GM23338 (cell line): ENCODE measurements around the gene SIDT1.

Experiments used
- EZH2 ChIP-seq: fragments of 200-600 bp; sonication (generic); IDR thresholded peaks from one replicate; pipeline ENCODE4 v1.8.0; 2017; ENCODE audit warnings: antibody characterized with exemption, mild to moderate bottlenecking, low read depth; ENCODE audit not compliant: unreplicated experiment
- EZH2phosphoT487 ChIP-seq: fragments of 200-600 bp; sonication (generic); IDR thresholded peaks from one replicate; pipeline ENCODE4 v1.8.1; 2018; ENCODE audit warnings: antibody characterized with exemption; ENCODE audit not compliant: unreplicated experiment
- JUNB ChIP-seq: IDR thresholded peaks from one replicate; pipeline ENCODE4 v1.6.1; 2016; ENCODE audit warnings: antibody characterized with exemption; ENCODE audit not compliant: unreplicated experiment
- POLR2AphosphoS5 ChIP-seq: IDR thresholded peaks from 2 replicates; pipeline ENCODE4 v1.6.1; 2016; ENCODE audit warnings: antibody characterized with exemption, low read depth
- STAT1 ChIP-seq: IDR thresholded peaks from one replicate; pipeline ENCODE4 v1.6.1; 2016; ENCODE audit warnings: antibody characterized with exemption; ENCODE audit not compliant: unreplicated experiment
- ZNF114 ChIP-seq: fragments of 250-450 bp; sonication (Bioruptor Pico); IDR thresholded peaks from 2 replicates; pipeline ENCODE4 v1.5.0; 2020; ENCODE audit warnings: mild to moderate bottlenecking, moderate library complexity
- TF ChIP-seq, protein P1 (sequence below), 2 experiments: fragments of 200-600 bp in 1 of 2; sonication (generic) in 1 of 2; conservative IDR thresholded peaks; 2 replicates each; pipeline versions ENCODE4 v1.5.1 to v1.6.1; 2016 to 2017; ENCODE audit warnings: antibody characterized with exemption in 2 of 2, low read depth in 2 of 2, mild to moderate bottlenecking in 2 of 2, moderate library complexity in 1 of 2
- TF ChIP-seq, protein P2 (sequence below): IDR thresholded peaks from one replicate; pipeline ENCODE4 v1.6.1; 2018; ENCODE audit warnings: antibody characterized with exemption; ENCODE audit not compliant: unreplicated experiment
- TF ChIP-seq, protein P3 (sequence below): IDR thresholded peaks from 2 replicates; pipeline ENCODE4 v1.6.1; 2016; ENCODE audit warnings: antibody characterized with exemption

DNA sequence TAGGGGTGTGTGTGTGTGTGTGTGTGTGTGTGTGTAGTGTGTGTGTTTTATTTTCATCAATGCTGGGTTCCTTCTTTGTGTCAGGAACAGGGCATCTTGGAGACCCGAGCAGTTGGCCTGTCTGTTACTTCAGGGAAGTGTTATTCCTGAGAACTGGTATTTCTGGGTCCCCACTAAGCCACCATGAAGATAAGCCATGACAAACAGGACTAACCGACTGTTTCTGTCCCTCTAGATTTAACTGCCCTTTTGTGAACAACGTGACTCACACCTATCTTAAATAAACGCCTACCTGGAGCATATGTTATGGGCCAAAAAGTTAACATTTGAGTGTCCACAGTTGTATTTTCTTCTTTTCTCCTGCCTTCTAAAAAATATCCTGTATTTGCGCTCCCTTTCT, 19.5 kb downstream of the SIDT1 start:
- no peak for TF ChIP-seq POLR2AphosphoS5
- TF ChIP-seq, protein P1, sequence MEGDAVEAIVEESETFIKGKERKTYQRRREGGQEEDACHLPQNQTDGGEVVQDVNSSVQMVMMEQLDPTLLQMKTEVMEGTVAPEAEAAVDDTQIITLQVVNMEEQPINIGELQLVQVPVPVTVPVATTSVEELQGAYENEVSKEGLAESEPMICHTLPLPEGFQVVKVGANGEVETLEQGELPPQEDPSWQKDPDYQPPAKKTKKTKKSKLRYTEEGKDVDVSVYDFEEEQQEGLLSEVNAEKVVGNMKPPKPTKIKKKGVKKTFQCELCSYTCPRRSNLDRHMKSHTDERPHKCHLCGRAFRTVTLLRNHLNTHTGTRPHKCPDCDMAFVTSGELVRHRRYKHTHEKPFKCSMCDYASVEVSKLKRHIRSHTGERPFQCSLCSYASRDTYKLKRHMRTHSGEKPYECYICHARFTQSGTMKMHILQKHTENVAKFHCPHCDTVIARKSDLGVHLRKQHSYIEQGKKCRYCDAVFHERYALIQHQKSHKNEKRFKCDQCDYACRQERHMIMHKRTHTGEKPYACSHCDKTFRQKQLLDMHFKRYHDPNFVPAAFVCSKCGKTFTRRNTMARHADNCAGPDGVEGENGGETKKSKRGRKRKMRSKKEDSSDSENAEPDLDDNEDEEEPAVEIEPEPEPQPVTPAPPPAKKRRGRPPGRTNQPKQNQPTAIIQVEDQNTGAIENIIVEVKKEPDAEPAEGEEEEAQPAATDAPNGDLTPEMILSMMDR (conservative IDR thresholded peaks at IDR 0.05; ENCODE audit: low read depth in 2 of 2) = no peak
- TF ChIP-seq, protein P2, sequence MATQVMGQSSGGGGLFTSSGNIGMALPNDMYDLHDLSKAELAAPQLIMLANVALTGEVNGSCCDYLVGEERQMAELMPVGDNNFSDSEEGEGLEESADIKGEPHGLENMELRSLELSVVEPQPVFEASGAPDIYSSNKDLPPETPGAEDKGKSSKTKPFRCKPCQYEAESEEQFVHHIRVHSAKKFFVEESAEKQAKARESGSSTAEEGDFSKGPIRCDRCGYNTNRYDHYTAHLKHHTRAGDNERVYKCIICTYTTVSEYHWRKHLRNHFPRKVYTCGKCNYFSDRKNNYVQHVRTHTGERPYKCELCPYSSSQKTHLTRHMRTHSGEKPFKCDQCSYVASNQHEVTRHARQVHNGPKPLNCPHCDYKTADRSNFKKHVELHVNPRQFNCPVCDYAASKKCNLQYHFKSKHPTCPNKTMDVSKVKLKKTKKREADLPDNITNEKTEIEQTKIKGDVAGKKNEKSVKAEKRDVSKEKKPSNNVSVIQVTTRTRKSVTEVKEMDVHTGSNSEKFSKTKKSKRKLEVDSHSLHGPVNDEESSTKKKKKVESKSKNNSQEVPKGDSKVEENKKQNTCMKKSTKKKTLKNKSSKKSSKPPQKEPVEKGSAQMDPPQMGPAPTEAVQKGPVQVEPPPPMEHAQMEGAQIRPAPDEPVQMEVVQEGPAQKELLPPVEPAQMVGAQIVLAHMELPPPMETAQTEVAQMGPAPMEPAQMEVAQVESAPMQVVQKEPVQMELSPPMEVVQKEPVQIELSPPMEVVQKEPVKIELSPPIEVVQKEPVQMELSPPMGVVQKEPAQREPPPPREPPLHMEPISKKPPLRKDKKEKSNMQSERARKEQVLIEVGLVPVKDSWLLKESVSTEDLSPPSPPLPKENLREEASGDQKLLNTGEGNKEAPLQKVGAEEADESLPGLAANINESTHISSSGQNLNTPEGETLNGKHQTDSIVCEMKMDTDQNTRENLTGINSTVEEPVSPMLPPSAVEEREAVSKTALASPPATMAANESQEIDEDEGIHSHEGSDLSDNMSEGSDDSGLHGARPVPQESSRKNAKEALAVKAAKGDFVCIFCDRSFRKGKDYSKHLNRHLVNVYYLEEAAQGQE = no peak
- TF ChIP-seq EZH2 = no peak
- no peak for TF ChIP-seq EZH2phosphoT487
- no peak for TF ChIP-seq JUNB
- TF ChIP-seq STAT1 = no peak
- TF ChIP-seq, protein P3, sequence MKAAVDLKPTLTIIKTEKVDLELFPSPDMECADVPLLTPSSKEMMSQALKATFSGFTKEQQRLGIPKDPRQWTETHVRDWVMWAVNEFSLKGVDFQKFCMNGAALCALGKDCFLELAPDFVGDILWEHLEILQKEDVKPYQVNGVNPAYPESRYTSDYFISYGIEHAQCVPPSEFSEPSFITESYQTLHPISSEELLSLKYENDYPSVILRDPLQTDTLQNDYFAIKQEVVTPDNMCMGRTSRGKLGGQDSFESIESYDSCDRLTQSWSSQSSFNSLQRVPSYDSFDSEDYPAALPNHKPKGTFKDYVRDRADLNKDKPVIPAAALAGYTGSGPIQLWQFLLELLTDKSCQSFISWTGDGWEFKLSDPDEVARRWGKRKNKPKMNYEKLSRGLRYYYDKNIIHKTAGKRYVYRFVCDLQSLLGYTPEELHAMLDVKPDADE = no peak
- no peak for TF ChIP-seq ZNF114 (CRISPR knock-in tag)
